Fibroblast of pulmonary artery (primary cell): Measurements from ENCODE around the gene TARBP2.
A peak's percentile ranks its signal among the peaks of the same experiment; 100 is the strongest.

Experiments
- DNase-seq: peaks from one replicate; pipeline ENCODE4 v3.0.0-alpha.2; 2010; ENCODE audit warnings: low read depth
- H3K4me3 ChIP-seq: replicated peaks from 2 replicates; pipeline ENCODE4 v1.5.1; 2011; ENCODE audit warnings: low read depth, mild to moderate bottlenecking, control low read depth, low read length, moderate library complexity
- CTCF ChIP-seq: IDR thresholded peaks from 2 replicates; pipeline ENCODE4 v1.5.1; 2011; ENCODE audit warnings: mild to moderate bottlenecking, control low read depth, low read length, inconsistent platforms; ENCODE audit errors: missing control alignments

Gene TARBP2

GRCh38 chr12:53498235-53498630 is 2.9 kb upstream of the TARBP2 start:
- H3K4me3 ChIP-seq = peak overlapping the region; percentile 66
- DNase-seq = no peak
- TF ChIP-seq CTCF = no peak

GRCh38 chr12:53499266-53500141 is 1.6 kb upstream of the TARBP2 start, which contains the start of gene MAP3K12:
Gene MAP3K12 (minus strand): TSS chr12:53499458. CDS start chr12:53487391, 12,067 bp downstream.
- peak within 1 kb of the TSS; percentile 66 for H3K4me3 ChIP-seq
- DNase-seq = peak; percentile 75
- no peak for TF ChIP-seq CTCF

- TF ChIP-seq CTCF = no peak
- DNase-seq = peak; percentile 93
- H3K4me3 ChIP-seq = peak overlapping the region; percentile 66
Measured at GRCh38 chr12:53500142-53500775, 824 bp upstream of the TARBP2 start.

GRCh38 chr12:53501615-53502181 is 615 bp downstream of the TARBP2 start:
- DNase-seq = no peak
- peak overlapping the region; percentile 66 for H3K4me3 ChIP-seq
- no peak for TF ChIP-seq CTCF

GRCh38 chr12:53502331-53502730 is 1.2 kb downstream of the TARBP2 start:
- peak; percentile 70 for DNase-seq
- H3K4me3 ChIP-seq = peak overlapping the region; percentile 66
- TF ChIP-seq CTCF = no peak

GRCh38 chr12:53502983-53503728 is 2.1 kb downstream of the TARBP2 start:
- H3K4me3 ChIP-seq = peak overlapping the region; percentile 66
- DNase-seq = no peak
- no peak for TF ChIP-seq CTCF
